GM13976 (cell line): ENCODE measurements around the gene GRAMD4.

ENCODE experiments used
- DNase-seq: peaks from one replicate; pipeline ENCODE4 v3.0.0; 2012; ENCODE audit warnings: low spot score
- in situ Hi-C: fragments of 300-500 bp; cut with MboI; formaldehyde crosslinking; loops from one replicate; pipeline ENCODE4 v1.12.0; 2022; ENCODE audit warnings: low sequenced_read_pairs, mixed read lengths, inconsistent platforms; ENCODE audit not compliant: unreplicated experiment
- TF ChIP-seq, protein P1 (sequence below): IDR thresholded peaks from 2 replicates; pipeline ENCODE4 v1.5.1; 2012; ENCODE audit warnings: borderline replicate concordance, mild to moderate bottlenecking; ENCODE audit not compliant: insufficient read depth; ENCODE audit errors: extremely low read depth, missing control alignments, control extremely low read depth

Gene GRAMD4

DNA sequence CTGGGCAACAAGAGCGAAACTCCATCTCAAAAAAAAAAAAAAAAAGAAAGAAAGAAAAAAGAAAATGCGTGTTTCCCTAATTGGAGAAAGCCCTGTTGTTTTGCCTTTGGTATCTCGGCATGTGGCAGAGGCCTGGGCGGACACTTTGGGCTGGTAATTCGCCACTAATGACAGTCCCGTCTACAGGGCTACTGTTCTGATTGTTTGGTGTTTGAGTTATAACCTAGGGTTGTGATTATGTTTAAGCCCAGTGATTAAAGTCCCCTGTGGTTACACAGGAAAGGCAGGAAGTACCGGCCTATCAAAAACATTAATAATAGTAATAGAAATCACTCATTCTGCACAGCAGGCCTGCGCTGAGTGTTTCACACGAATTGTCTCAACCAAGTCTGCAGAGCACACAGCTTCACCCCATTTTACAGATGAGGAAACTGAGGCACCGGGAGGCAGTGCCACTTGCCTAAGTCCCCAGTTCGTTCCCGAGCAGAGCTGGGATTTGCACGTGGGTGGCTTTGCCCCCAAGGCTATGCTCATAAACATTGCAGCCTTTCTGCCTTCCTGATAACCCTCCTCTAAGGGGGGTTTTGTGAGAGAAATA is 39.1 kb upstream of the GRAMD4 start:
- in situ Hi-C loops, result no loop called here
- DNase-seq, result no peak
- TF ChIP-seq, protein P1, sequence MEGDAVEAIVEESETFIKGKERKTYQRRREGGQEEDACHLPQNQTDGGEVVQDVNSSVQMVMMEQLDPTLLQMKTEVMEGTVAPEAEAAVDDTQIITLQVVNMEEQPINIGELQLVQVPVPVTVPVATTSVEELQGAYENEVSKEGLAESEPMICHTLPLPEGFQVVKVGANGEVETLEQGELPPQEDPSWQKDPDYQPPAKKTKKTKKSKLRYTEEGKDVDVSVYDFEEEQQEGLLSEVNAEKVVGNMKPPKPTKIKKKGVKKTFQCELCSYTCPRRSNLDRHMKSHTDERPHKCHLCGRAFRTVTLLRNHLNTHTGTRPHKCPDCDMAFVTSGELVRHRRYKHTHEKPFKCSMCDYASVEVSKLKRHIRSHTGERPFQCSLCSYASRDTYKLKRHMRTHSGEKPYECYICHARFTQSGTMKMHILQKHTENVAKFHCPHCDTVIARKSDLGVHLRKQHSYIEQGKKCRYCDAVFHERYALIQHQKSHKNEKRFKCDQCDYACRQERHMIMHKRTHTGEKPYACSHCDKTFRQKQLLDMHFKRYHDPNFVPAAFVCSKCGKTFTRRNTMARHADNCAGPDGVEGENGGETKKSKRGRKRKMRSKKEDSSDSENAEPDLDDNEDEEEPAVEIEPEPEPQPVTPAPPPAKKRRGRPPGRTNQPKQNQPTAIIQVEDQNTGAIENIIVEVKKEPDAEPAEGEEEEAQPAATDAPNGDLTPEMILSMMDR, result no peak

DNA sequence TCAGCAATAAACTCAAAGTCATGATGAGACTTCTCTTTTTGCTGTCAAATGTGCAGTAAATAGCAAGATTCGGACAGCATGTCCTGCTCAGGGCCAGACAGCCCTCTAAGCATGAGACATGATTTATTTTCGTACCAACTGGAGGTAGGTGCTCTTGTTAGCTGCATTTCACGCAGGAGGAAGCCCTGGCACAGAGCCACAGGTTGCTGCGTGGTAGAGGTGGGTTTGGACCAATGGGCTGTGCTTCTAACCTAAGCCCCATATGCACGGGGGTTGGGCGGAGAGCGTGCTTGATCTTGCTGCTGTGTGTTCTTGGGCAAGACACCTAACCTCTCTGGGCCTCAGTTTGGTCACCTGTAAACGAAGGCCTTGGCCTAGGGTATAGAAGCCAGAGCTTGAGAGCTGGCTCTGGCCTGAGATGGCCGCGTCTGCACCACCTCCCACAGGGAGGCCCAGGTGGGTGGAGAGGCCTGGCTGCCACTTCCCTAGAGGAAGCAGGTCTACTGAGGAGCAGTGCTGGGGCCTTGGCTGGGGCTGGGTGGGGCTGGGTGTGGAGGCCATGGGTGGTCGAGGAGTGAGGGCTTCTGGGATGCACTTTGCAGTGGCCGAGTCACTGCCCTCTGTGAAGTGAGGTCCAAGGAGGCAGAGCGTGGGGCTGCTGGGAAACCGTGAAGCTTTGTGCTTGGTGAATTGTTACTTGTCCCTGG is 38.5 kb upstream of the GRAMD4 start:
- in situ Hi-C loops, result no loop called here
- TF ChIP-seq, protein P1, result no peak
- DNase-seq, result no peak

DNA sequence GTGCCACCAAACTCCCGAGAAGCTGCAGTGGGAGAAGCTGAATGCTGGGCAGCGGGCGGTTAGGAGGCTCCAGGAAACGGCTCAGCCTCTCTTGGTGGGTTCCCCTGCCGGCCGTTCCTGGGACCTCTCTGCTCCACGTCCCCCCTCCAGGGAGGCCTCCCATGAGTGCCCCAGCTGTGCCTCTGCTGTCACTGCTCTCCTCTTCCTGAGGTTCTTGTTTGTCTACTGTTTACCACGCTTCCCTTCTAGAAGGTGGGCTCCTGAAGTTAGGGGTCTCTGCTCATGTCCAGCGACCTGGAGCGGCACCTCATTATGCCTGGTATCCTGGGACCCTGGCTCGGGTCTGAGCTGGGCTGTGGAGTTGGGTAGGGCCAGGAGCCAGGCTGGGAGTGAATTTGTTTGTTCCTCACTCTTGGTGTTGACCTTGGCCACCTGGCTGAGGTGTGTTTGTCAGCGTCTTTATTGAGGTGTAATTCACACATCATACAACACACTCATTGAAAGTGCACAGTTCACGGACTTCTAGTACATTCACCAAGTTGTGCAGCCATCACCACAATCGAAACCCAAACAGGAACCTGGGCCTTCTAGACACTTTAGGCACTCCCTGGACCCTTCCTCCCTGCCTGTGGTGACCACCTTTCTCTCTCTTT is 37.8 kb upstream of the GRAMD4 start:
- in situ Hi-C loops, result no loop called here
- DNase-seq, result no peak

DNA sequence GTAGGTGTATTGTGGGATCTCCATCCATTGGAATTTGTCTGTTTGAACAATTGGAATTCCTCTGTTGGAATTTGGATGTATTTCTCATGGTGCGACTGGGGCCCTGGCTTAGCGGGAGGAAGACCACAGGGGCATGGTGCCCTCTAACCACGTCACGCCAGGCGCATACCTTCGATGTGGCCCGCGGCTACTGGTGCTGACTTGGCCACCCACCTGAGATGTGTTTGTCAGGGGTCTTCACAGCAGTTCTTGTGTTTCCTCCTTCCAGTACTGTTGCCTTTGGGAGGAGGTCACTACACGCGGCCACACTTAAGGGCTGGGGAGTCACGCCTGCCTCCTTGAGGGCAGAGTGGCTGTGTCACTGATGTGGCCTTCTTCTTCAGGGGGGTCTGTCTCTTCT is 36.6 kb upstream of the GRAMD4 start:
- no peak for DNase-seq
- TF ChIP-seq, protein P1, result no peak
- in situ Hi-C loops, result no loop called here

More for the DNA sequence above, 37.8 kb upstream of the GRAMD4 start:
- TF ChIP-seq, protein P1, result no peak

DNA sequence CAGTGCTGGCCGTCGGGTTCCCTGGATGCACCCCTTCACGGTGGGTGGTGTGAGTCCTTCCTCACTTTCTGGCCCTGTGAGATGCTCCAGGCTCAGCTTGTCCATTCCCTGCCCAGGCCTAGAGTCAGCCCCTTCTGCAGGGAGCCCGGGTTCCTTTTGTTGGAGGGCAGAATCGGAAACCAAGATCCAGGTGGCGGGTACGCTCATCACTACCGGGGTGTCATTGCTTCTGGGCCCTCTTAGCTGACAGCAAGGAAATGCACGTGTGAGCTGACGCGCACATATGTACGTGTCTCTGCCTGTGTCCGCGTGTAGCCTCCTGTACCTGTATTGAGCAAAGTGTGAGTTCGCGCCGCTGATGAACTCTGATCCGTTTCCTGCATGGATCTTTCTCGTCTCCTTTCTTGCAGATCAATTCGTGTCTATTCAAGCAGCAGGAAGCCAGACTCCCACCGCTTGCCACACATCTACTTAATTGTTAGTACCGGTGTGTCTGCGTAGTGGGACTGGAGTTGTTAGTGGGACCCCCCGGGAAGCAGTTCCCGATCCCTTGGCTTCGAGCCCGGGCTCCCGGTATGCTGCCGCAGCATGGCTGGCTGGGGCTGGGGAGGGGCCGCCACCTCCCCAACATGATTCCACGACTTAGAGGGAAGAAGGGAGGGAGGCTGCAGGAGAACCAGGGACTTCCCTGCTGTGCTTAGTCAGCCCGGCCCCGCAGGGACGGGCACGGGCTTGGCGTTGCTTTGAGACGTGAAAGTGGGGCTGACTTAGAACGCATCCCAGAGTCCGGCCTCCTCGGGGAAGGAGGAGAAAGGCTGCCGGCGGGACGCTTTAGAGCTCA is 35.9 kb upstream of the GRAMD4 start:
- TF ChIP-seq, protein P1, result no peak
- in situ Hi-C loops, result no loop called here
- no peak for DNase-seq
